ENCODE data around the gene UCK2.

DNA sequence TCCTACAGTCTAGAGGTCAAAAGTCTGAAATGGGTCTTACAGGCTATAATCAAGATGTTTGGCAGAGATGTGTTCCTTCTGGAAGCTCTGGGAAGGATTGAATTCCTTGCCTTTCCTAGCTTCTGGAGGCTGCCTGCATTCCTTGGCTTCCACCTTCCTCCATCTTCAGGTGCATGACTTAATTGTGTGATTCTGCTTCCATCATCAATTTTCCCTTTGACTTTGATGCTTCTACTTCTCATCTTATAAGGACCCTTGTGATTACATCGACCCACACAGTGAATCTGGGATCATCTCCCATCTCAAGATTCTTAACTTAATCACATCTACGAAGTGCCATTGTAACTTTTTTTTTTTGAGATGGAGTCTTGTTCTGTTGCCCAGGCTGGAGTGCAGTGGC lies 111.4 kb downstream of the UCK2 start:
- TF ChIP-seq, protein P1, sequence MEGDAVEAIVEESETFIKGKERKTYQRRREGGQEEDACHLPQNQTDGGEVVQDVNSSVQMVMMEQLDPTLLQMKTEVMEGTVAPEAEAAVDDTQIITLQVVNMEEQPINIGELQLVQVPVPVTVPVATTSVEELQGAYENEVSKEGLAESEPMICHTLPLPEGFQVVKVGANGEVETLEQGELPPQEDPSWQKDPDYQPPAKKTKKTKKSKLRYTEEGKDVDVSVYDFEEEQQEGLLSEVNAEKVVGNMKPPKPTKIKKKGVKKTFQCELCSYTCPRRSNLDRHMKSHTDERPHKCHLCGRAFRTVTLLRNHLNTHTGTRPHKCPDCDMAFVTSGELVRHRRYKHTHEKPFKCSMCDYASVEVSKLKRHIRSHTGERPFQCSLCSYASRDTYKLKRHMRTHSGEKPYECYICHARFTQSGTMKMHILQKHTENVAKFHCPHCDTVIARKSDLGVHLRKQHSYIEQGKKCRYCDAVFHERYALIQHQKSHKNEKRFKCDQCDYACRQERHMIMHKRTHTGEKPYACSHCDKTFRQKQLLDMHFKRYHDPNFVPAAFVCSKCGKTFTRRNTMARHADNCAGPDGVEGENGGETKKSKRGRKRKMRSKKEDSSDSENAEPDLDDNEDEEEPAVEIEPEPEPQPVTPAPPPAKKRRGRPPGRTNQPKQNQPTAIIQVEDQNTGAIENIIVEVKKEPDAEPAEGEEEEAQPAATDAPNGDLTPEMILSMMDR (IDR thresholded peaks at IDR 0.05), result no peak
- TF ChIP-seq EZH2 (IDR thresholded peaks at IDR 0.05; ENCODE audit: borderline replicate concordance, insufficient read depth, low read depth, low read length, poor library complexity, severe bottlenecking), result no peak

Measured in B cell (primary cell).